T47D (cell line): ENCODE results near the gene EPN3.

ENCODE experiments used
- DNase-seq, 2 experiments: peaks; one replicate each; pipeline versions ENCODE4 v3.0.0 to v3.0.0-alpha.2; 2011 to 2012; ENCODE audit warnings: low read depth in 1 of 2, low spot score in 1 of 2
- JUND ChIP-seq: IDR thresholded peaks from 2 replicates; pipeline ENCODE4 v1.6.1; 2012; ENCODE audit warnings: low read depth
- in situ Hi-C: cut with HindIII; loops from 2 replicates; pipeline ENCODE4 v1.10.0; 2016; ENCODE audit warnings: low sequenced_read_pairs, low pct_unique_long_range_greater_than_20kb

Gene EPN3

DNA sequence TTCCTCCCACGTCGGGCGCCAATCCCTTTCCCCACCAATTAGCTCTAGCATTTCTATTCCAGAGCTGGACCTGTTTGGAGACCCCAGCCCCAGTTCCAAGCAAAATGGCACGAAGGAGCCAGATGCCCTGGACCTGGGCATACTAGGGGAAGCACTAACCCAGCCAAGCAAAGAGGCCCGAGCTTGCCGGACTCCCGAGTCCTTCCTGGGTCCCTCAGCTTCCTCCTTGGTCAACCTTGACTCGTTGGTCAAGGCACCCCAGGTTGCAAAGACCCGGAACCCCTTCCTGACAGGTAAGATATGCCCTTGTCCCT is 8.8 kb downstream of the EPN3 start:
- DNase-seq: no peak
- in situ Hi-C loops: no loop called here

DNA sequence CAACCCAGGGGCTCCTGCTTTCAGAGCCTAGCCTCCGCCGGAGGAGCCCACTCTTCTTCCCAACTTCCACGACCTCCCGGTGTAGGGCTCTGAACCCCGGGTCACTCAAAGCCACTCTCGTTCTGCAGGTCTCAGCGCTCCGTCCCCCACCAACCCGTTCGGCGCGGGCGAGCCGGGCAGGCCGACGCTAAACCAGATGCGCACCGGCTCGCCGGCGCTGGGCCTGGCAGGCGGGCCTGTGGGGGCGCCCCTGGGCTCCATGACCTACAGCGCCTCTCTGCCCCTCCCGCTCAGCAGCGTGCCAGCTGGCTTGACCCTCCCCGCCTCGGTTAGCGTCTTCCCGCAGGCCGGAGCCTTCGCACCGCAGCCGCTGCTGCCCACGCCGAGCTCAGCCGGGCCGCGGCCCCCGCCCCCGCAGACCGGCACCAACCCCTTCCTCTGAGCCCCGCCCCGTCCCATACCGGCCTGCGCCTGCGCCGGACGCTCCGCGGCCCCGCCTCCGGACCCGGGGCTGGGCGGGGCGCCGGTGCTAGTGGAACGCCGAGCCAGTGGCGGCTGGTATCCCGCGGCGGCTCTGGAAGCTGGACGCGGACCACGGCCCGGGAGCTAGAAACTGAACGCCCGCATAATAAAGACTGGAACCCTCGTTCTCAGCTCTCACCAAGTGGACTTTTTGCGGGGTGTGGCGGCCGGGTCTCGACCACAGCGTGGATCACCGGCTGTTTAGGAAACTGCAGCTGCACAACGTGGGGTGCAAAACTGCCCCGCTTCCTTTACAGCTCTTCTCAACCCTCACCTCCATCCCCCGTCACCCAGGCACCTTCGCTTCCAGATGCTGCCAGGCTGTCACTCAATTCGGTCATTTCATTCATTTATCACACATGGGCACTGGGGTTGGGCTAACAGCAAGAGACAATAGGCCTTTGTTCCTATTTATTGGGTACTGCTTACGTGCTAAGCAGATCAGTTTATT is 9.5 kb downstream of the EPN3 start:
- DNase-seq: peak; percentile 87 to 93
- no peak for TF ChIP-seq JUND
- in situ Hi-C loops: no loop called here

More for the DNA sequence above, 8.8 kb downstream of the EPN3 start:
- TF ChIP-seq JUND: no peak

DNA sequence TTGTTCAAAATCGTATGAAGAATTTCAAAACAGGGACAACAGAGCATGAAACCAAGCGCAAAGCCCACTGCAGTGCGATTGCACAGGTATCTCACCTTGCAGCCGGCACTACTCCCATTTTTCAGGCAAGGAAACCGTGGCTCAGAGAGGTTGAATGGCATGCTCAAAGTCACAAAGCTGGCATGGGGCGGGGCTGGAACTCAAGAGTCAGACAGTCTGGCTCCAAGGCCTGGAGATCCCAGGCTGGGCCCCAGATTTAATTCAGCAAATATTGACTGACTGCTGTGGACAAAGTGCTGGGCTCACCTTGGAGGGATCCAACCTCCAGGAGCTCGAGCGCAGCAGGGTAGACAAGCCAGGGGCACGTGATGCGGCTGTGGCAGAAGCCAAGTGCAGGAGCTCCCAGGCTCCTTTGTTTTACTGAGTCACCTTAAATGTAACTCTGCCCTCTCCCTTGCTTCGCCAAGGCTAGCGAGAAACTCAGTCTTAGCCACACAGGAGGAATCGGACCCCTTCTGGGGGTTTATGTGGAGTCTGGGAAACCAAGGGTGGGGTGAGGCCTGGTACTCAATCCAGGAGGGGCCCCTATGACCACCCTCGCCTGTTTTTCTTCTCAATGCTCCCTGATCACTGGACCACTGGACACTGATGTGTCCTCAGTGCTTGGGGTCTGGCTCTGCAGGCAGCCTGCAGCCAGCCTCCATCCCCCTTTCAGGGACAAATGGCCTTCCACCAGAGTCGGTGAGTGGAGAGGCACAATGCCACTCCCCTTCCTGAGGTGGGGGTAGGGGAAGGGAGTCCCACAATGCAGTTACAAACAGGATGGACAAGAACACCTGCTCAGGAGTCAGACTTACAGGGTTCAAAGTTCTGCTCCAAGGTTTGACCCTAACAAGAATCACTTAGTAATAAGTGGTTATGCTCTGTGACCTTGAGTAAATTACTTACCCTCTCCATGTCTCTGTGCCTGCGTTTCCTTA is 10.6 kb downstream of the EPN3 start:
- DNase-seq: peak; percentile 87 to 98
- TF ChIP-seq JUND: no peak
- in situ Hi-C loops: no loop called here

DNA sequence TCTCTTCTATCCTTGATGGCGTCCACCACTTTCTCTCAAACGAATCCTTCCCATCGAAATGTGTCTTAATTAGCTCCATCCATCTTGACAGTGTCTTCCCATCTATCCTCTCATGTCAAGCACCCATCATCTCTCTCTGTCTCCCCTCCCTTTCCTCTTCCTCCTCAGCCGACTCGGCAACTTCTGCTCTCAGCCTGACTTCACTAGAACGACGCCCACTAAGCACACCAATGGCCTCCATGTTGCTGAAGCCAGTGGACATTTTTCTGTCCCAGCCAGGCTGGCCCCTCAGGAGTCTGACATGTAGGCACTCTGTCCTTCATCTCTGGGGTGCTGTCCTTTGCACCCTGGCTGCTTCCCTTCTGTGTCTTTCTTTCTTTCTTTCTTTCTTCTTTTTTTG is 12.0 kb downstream of the EPN3 start:
- in situ Hi-C loops: no loop called here
- DNase-seq: no peak
- TF ChIP-seq JUND: no peak

DNA sequence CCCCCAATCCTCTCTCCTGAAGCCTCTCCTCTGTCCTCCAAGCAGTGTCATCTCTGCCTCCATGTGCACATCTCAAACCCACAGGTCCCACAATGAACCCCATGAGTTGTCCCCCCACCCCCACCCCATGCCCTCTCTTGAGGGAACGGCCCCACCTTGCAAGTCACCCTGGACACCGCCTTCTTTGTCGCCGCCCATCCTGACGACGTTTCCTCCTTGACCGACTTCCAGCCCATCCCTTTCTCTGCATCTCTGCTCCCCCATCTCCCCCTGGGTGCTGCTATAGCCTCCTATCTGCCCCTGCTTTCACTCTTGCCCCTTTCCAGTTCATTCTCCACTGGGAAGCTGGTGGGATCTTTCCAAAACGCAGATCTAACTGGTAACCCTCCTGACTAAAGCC is 12.8 kb downstream of the EPN3 start:
- no peak for TF ChIP-seq JUND
- in situ Hi-C loops: no loop called here
- no peak for DNase-seq

DNA sequence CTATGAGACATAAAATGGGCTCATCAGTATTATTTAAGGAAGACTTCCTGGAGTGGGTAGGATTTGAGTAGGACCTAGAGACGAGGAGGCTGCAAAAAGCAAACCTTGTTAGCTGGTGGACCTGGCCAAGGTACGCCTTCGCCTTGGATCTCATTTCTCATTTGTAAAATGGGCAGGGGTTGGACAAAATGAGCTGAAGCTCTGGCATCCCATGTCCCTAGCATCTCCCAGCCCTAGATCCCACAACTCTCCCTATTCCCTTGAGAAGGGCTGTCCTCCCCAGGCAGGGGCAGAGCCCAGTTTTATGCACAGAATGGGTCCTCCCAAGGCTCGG is 14.1 kb downstream of the EPN3 start:
- DNase-seq: no peak
- in situ Hi-C loops: no loop called here
- TF ChIP-seq JUND: no peak

DNA sequence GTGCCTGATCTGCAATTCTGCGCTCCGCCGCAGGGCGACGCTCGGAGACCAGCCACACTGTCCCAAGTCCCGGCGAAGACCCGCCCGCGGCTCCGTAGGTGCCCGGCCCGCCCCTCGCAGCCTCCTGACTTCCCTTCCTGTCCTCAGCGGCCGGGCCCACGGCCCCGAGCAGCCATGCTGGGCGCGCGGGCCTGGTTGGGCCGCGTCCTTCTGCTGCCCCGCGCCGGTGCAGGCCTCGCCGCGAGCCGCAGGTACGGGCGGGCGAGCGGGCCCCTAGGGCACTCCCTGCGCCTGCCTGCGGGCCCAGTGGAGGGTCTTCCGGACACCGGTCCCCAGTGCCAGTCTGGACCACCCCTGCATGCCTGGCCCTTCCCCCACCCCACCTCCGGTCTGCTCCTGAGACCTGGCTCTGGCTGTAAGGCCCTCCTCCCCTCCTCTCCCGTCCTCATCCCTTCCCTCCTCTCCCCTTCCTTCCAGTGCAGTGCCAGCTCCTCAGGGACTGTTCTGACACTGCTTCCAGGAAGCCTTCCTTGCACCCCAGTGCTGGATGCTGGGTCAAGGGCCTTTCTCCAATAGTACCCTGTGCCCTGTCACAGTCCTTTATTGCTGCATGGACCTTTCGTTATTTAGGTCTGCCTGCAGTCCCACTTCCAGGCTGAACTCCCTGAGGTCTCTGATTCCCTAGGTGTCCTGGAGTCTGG is 14.7 kb downstream of the EPN3 start, which contains the start of gene SPATA20:
Gene SPATA20, plus strand, starts transcription at position 140 of the 701 bp plus-strand sequence. Its CDS starts 35 bp downstream, at position 175.
- in situ Hi-C loops: no loop called here
- no peak for TF ChIP-seq JUND
- peak; percentile 86 to 96 for DNase-seq

DNA sequence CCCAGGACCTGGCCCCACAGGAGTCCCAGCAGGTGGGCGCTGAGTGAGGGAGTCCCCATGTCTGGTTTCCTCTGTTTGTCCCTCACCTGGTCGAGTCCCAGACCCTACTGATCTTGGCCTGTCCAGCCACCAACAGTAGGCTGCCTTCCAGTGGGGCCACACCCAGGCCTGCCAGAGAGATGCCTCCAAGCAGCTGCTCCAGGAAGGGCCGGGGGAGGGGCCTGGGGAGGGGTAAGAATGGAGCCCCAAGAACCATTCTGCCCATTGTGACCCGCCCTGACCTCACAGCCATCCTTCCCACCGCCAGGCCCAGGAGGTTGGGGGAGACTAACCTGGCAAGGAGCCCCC is 15.2 kb downstream of the EPN3 start:
- no peak for DNase-seq
- no peak for TF ChIP-seq JUND
- in situ Hi-C loops: no loop called here

DNA sequence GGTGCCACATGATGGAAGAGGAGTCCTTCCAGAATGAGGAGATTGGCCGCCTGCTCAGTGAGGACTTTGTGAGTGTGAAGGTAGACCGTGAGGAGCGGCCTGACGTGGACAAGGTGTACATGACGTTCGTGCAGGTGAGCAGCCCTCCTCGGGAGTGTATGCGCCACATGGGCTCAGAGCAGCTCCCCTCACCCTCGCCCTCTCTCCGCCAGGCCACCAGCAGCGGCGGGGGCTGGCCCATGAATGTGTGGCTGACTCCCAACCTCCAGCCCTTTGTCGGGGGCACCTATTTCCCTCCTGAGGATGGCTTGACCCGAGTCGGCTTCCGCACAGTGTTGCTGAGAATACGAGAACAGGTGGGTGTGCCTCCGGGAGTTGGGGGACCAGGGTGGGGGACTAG is 16.3 kb downstream of the EPN3 start:
- in situ Hi-C loops: no loop called here
- no peak for TF ChIP-seq JUND

DNA sequence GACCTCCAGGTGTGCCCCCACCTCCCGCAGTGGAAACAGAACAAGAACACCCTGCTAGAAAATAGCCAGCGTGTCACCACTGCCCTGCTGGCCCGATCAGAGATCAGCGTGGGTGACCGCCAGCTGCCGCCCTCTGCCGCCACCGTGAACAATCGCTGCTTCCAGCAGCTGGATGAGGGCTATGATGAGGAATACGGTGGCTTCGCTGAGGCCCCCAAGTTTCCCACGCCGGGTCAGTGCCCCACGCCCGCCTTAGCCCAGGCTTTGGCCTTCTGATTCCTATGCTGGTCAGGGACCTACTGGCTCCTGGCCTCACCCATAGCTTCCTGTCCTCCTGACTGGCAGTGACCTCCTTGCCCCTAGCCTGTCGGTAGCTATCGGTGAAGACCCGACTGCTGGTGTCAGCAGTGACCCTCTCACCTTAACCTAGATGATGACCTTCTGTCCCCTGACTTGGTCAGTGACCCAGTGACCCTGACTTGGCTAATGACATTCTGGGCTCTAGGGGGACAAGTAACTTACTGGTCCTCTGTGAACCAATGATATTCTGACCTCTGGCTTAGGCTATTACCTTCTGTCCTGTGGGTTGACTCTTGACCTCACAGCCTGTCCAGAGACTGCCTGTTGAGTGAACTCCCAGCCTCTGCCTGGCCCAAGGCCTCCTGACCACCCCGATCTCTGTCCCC is 16.9 kb downstream of the EPN3 start:
- in situ Hi-C loops: no loop called here
- TF ChIP-seq JUND: no peak
- DNase-seq: no peak

More for the DNA sequence above, 16.3 kb downstream of the EPN3 start:
- no peak for DNase-seq

DNA sequence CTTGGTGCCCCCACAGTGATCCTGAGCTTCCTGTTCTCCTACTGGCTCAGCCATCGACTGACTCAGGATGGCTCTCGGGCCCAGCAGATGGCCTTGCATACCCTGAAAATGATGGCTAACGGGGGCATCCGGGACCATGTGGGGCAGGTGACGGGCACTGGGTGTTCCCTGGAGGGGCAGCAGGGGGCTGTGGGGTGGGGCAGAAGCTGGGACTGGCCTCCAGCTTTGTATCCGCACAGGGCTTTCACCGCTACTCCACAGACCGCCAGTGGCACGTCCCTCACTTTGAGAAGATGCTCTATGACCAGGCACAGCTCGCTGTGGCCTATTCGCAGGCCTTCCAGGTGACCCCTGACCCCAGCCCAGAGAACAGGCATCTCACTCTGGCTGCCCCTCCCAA is 17.4 kb downstream of the EPN3 start:
- TF ChIP-seq JUND: no peak
- in situ Hi-C loops: no loop called here
- DNase-seq: no peak
